NCI-H2107 treated with DMSO at 0.1 percent for 48 hours (cell line): Measurements from ENCODE around the gene GHR.
A peak's percentile ranks its signal among the peaks of the same experiment; 100 is the strongest.

Source experiments
- DNase-seq: peaks from one replicate; lab custom pipeline; 2025; ENCODE audit not compliant: unreplicated experiment; lab: John Stamatoyannopoulos, UW

GHR gene

GRCh38 chr5:42423285-42424165 is at the start of gene GHR:
Gene GHR (plus strand): TSS chr5:42423439. CDS start chr5:42565875, 142,436 bp downstream.
- peak; percentile 72 for DNase-seq

- DNase-seq, result no peak
Measured at GRCh38 chr5:42374679-42375273, 48.5 kb upstream of the GHR start.

- no peak for DNase-seq
Measured at GRCh38 chr5:42377496-42377895, 45.7 kb upstream of the GHR start.

- DNase-seq, result no peak
Measured at GRCh38 chr5:42381973-42382372, 41.3 kb upstream of the GHR start.

- DNase-seq, result no peak
Measured at GRCh38 chr5:42387563-42387962, 35.7 kb upstream of the GHR start.

- DNase-seq, result no peak
Measured at GRCh38 chr5:42390115-42390514, 33.1 kb upstream of the GHR start.

GRCh38 chr5:42392917-42393316 is 30.3 kb upstream of the GHR start:
- no peak for DNase-seq

- DNase-seq, result no peak
Measured at GRCh38 chr5:42396111-42396510, 27.1 kb upstream of the GHR start.

- no peak for DNase-seq
Measured at GRCh38 chr5:42397267-42397666, 26.0 kb upstream of the GHR start.

- DNase-seq, result no peak
Measured at GRCh38 chr5:42399702-42400101, 23.5 kb upstream of the GHR start.

GRCh38 chr5:42400474-42400873 is 22.8 kb upstream of the GHR start:
- no peak for DNase-seq

GRCh38 chr5:42403236-42403635 is 20.0 kb upstream of the GHR start:
- DNase-seq, result no peak

GRCh38 chr5:42404366-42404765 is 18.9 kb upstream of the GHR start:
- DNase-seq, result no peak

GRCh38 chr5:42419294-42419693 is 3.9 kb upstream of the GHR start:
- DNase-seq, result no peak

GRCh38 chr5:42422656-42423280 is 471 bp upstream of the GHR start:
- no peak for DNase-seq

- DNase-seq, result no peak
Measured at GRCh38 chr5:42426016-42426415, 2.8 kb downstream of the GHR start.

GRCh38 chr5:42429694-42430093 is 6.5 kb downstream of the GHR start:
- no peak for DNase-seq

- no peak for DNase-seq
Measured at GRCh38 chr5:42434047-42434724, 10.9 kb downstream of the GHR start.

- no peak for DNase-seq
Measured at GRCh38 chr5:42436051-42436450, 12.8 kb downstream of the GHR start.

- no peak for DNase-seq
Measured at GRCh38 chr5:42454216-42454995, 31.2 kb downstream of the GHR start.

- DNase-seq, result no peak
Measured at GRCh38 chr5:42461033-42461432, 37.8 kb downstream of the GHR start.
